Thyroid gland (tissue), 4 donors: ENCODE measurements around the gene NANOG.
"Not testable (repeated sequence)": the region's sequence is repeated elsewhere in the genome, so short reads cannot be mapped to it uniquely, and the experiment has no call there.

Source experiments
- POLR2A ChIP-seq, 2 donors: fragments of 450-650 bp; IDR thresholded peaks; one replicate each; pipeline ENCODE4 v1.6.1; 2017; ENCODE audit warnings: antibody characterized with exemption in 2 of 2, mild to moderate bottlenecking in 2 of 2, moderate library complexity in 1 of 2
- TF ChIP-seq, protein P1 (sequence below), 6 experiments: fragments of 200-600 bp in 3 of 6; fragments of 450-650 bp in 3 of 6; sonication (generic) in 3 of 6; IDR thresholded peaks; one replicate each; pipeline ENCODE4 v1.5.1; 2016 to 2019; ENCODE audit warnings: antibody characterized with exemption in 6 of 6, mild to moderate bottlenecking in 2 of 6, inconsistent platforms in 1 of 6, moderate library complexity in 1 of 6

DNA sequence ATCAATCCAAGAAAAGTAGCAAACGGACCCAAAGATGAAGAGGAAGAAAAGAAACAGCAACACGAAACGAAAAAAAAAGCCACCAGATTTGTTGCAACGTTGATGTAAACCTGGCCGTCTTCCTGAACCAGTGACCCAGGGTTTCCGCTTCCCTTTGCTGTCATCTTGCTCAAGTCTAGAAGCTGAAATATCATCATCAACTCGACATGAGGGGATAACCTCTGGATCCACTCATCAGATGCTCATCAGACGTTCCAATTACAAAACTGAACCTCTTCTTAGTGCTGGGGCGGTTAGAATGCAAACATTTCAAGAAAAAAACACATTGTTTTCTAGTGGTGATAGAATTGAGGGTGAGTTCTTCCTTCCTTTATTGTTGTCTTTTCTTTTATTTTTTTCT, 54.4 kb downstream of the NANOG start:
- not testable (repeated sequence) for TF ChIP-seq POLR2A (IDR thresholded peaks at IDR 0.05)
- TF ChIP-seq, protein P1, sequence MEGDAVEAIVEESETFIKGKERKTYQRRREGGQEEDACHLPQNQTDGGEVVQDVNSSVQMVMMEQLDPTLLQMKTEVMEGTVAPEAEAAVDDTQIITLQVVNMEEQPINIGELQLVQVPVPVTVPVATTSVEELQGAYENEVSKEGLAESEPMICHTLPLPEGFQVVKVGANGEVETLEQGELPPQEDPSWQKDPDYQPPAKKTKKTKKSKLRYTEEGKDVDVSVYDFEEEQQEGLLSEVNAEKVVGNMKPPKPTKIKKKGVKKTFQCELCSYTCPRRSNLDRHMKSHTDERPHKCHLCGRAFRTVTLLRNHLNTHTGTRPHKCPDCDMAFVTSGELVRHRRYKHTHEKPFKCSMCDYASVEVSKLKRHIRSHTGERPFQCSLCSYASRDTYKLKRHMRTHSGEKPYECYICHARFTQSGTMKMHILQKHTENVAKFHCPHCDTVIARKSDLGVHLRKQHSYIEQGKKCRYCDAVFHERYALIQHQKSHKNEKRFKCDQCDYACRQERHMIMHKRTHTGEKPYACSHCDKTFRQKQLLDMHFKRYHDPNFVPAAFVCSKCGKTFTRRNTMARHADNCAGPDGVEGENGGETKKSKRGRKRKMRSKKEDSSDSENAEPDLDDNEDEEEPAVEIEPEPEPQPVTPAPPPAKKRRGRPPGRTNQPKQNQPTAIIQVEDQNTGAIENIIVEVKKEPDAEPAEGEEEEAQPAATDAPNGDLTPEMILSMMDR (IDR thresholded peaks at IDR 0.05), result not testable (repeated sequence)
